ENCODE data around the gene ACAA2.

ACAA2 gene

GRCh38 chr18:49854681-49855080 lies 41.3 kb upstream of the ACAA2 start (continued):
- no peak for TF ChIP-seq OSR1 (CRISPR knock-in tag; IDR thresholded peaks at IDR 0.05)

- ATAC-seq, result no peak
- no peak for TF ChIP-seq POU6F1 (CRISPR knock-in tag; IDR thresholded peaks at IDR 0.05; ENCODE audit: borderline replicate concordance, low read depth)
- TF ChIP-seq OSR1 (CRISPR knock-in tag; IDR thresholded peaks at IDR 0.05), result no peak
- TF ChIP-seq PPARA (CRISPR knock-in tag; IDR thresholded peaks at IDR 0.05; ENCODE audit: borderline replicate concordance), result no peak
- no peak for TF ChIP-seq ZFP3 (CRISPR knock-in tag; IDR thresholded peaks at IDR 0.05)
- no peak for TF ChIP-seq SNAI2 (CRISPR knock-in tag; IDR thresholded peaks at IDR 0.05)
- no peak for TF ChIP-seq TOX (CRISPR knock-in tag; IDR thresholded peaks at IDR 0.05; ENCODE audit: borderline replicate concordance)
- no peak for TF ChIP-seq BACH2 (CRISPR knock-in tag; IDR thresholded peaks at IDR 0.05; ENCODE audit: borderline replicate concordance)
- no peak for TF ChIP-seq ZFP30 (CRISPR knock-in tag; IDR thresholded peaks at IDR 0.05)
- TF ChIP-seq, protein P1, sequence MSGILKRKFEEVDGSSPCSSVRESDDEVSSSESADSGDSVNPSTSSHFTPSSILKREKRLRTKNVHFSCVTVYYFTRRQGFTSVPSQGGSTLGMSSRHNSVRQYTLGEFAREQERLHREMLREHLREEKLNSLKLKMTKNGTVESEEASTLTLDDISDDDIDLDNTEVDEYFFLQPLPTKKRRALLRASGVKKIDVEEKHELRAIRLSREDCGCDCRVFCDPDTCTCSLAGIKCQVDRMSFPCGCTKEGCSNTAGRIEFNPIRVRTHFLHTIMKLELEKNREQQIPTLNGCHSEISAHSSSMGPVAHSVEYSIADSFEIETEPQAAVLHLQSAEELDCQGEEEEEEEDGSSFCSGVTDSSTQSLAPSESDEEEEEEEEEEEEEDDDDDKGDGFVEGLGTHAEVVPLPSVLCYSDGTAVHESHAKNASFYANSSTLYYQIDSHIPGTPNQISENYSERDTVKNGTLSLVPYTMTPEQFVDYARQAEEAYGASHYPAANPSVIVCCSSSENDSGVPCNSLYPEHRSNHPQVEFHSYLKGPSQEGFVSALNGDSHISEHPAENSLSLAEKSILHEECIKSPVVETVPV (CRISPR knock-in tag; IDR thresholded peaks at IDR 0.05), result no peak
- TF ChIP-seq CREB5 (CRISPR knock-in tag; IDR thresholded peaks at IDR 0.05; ENCODE audit: low read depth), result no peak
- TF ChIP-seq TSHZ2 (CRISPR knock-in tag; IDR thresholded peaks at IDR 0.05), result no peak
- no peak for TF ChIP-seq PATZ1 (CRISPR knock-in tag; IDR thresholded peaks at IDR 0.05; ENCODE audit: borderline replicate concordance)
- no peak for TF ChIP-seq ESRRG (CRISPR knock-in tag; IDR thresholded peaks at IDR 0.05)
These were observed 40.1 kb upstream of the ACAA2 start for GRCh38 chr18:49853436-49853835.

DNA sequence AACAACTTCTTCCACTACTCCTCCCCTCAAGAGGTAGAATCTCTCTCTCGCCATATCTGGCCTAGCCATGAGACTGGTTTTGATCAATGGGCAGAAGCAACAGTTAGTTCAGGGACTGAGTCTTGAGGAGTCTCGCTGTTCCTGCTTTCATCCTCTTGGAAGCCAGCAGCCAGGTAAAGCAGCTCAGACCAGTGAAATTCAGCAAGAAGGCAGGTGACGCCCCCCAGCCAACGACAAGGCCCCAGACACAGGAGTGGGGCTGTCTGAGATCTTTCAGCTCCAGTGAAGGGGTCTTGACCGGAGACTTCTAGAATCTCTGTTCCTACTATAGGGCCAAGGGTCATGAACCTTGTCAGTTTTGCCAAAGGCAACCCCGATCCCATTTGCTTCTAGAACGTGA lies 39.7 kb upstream of the ACAA2 start:
- ATAC-seq, result no peak
- TF ChIP-seq PPARA (CRISPR knock-in tag; IDR thresholded peaks at IDR 0.05; ENCODE audit: borderline replicate concordance), result no peak
- TF ChIP-seq OSR1 (CRISPR knock-in tag; IDR thresholded peaks at IDR 0.05), result no peak
- TF ChIP-seq CSDC2 (CRISPR knock-in tag; IDR thresholded peaks at IDR 0.05), result no peak
- TF ChIP-seq, protein P1 (CRISPR knock-in tag; IDR thresholded peaks at IDR 0.05), result no peak
- TF ChIP-seq ARNTL (CRISPR knock-in tag; IDR thresholded peaks at IDR 0.05; ENCODE audit: borderline replicate concordance, low read depth), result no peak
- no peak for TF ChIP-seq ZNF70 (CRISPR knock-in tag; IDR thresholded peaks at IDR 0.05)
- TF ChIP-seq PATZ1 (CRISPR knock-in tag; IDR thresholded peaks at IDR 0.05; ENCODE audit: borderline replicate concordance), result no peak
- no peak for TF ChIP-seq SNAI2 (CRISPR knock-in tag; IDR thresholded peaks at IDR 0.05)
- no peak for TF ChIP-seq ZFP3 (CRISPR knock-in tag; IDR thresholded peaks at IDR 0.05)
- TF ChIP-seq TSHZ2 (CRISPR knock-in tag; IDR thresholded peaks at IDR 0.05), result no peak
- no peak for TF ChIP-seq CREB5 (CRISPR knock-in tag; IDR thresholded peaks at IDR 0.05; ENCODE audit: low read depth)
- TF ChIP-seq POU6F1 (CRISPR knock-in tag; IDR thresholded peaks at IDR 0.05; ENCODE audit: borderline replicate concordance, low read depth), result no peak
